HepG2 (cell line): ENCODE data around the gene ILKAP. TPM values are rescaled to one million over a fixed set of nuclear protein-coding genes. Genes with fewer than 3 reads are reported as not detected.
A peak's percentile ranks its signal among the peaks of the same experiment; 100 is the strongest.

Experiments
- BATF2 ChIP-seq: sonication (generic); formaldehyde crosslinking; IDR thresholded peaks from 2 replicates; pipeline ENCODE4 v1.8.0; 2022; ENCODE audit warnings: mild to moderate bottlenecking, missing genetic modification reagents, moderate library complexity
- HOXA5 ChIP-seq: sonication (generic); formaldehyde crosslinking; IDR thresholded peaks from 2 replicates; pipeline ENCODE4 v1.4.0; 2020; ENCODE audit warnings: missing genetic modification reagents
- LCORL ChIP-seq, 2 experiments: fragments of 450-650 bp in 1 of 2; sonication (generic) in 1 of 2; formaldehyde crosslinking in 1 of 2; IDR thresholded peaks; 2 replicates each; pipeline versions ENCODE4 v1.5.0 to v1.6.1; 2017 to 2020; ENCODE audit warnings: antibody characterized with exemption in 1 of 2, missing genetic modification reagents in 1 of 2
- NFYC ChIP-seq: IDR thresholded peaks from 2 replicates; pipeline ENCODE4 v1.6.1; 2016; ENCODE audit warnings: missing genetic modification reagents, missing compliant biosample characterization
- PRDM15 ChIP-seq: sonication (generic); formaldehyde crosslinking; IDR thresholded peaks from 2 replicates; pipeline ENCODE4 v1.4.0; 2020; ENCODE audit warnings: missing genetic modification reagents
- PRMT3 ChIP-seq: sonication (generic); formaldehyde crosslinking; IDR thresholded peaks from 2 replicates; pipeline ENCODE4 v1.8.1; 2022; ENCODE audit warnings: low read depth, mild to moderate bottlenecking, moderate library complexity, missing genetic modification reagents, borderline replicate concordance
- RXRA ChIP-seq: sonication (generic); formaldehyde crosslinking; IDR thresholded peaks from 2 replicates; pipeline ENCODE4 v1.5.1; 2020; ENCODE audit warnings: missing genetic modification reagents
- SNAPC4 ChIP-seq: sonication (generic); formaldehyde crosslinking; IDR thresholded peaks from 2 replicates; pipeline ENCODE4 v1.4.0; 2020; ENCODE audit warnings: mild to moderate bottlenecking, missing genetic modification reagents
- TSC22D2 ChIP-seq: sonication (generic); formaldehyde crosslinking; IDR thresholded peaks from 2 replicates; pipeline ENCODE4 v1.5.1; 2020; ENCODE audit warnings: missing genetic modification reagents, mild to moderate bottlenecking, borderline replicate concordance
- ZBTB37 ChIP-seq: sonication (generic); formaldehyde crosslinking; IDR thresholded peaks from 2 replicates; pipeline ENCODE4 v1.4.0; 2020; ENCODE audit warnings: mild to moderate bottlenecking, missing genetic modification reagents
- ZNF143 ChIP-seq: sonication (generic); formaldehyde crosslinking; IDR thresholded peaks from 2 replicates; pipeline ENCODE4 v1.4.0; 2020; ENCODE audit warnings: missing genetic modification reagents
- ZNF253 ChIP-seq: sonication (generic); formaldehyde crosslinking; IDR thresholded peaks from 2 replicates; pipeline ENCODE4 v1.8.0; 2022; ENCODE audit warnings: mild to moderate bottlenecking, missing genetic modification reagents, borderline replicate concordance
- ZNF749 ChIP-seq: sonication (generic); formaldehyde crosslinking; IDR thresholded peaks from 2 replicates; pipeline ENCODE4 v1.8.0; 2022; ENCODE audit warnings: mild to moderate bottlenecking, missing genetic modification reagents, moderate library complexity, borderline replicate concordance
- polyA plus RNA-seq, 8 experiments: library from polyadenylated mRNA; depleted of rRNA in 3 of 8; stranded (reverse) in 7 of 8; unstranded in 1 of 8; fragments of >200 nt; fragmentation: Illumina TruSeq in 4 of 8; extraction: Trizol in 4 of 8; gene quantifications; 2 replicates each; pipeline versions ENCODE4 v1.2.1 to v1.2.3, GENCODE V29; 2011 to 2016; ENCODE audit warnings: low read depth in 4 of 8, missing spikeins in 1 of 8, mixed read lengths in 1 of 8; ENCODE audit not compliant: insufficient read depth in 1 of 8
- total RNA-seq, 5 experiments: library from RNA; depleted of rRNA; stranded (reverse); fragments of >200 nt; fragmentation: Illumina TruSeq; extraction: Trizol; gene quantifications; 2 replicates each; pipeline ENCODE4 v1.2.3, GENCODE V29; 2016; ENCODE audit warnings: low read depth in 1 of 5

The ILKAP gene
- total and polyA plus RNA-seq, 2 of the 13 experiments (the other 11 are each of a cell fraction or from before 2014, with no cell fraction given): 29.6 to 33.1 TPM

GRCh38 chr2:238239863-238240756 lies 36.6 kb upstream of the ILKAP start, which contains the start of gene HES6 (continued):
- TF ChIP-seq BATF2 (CRISPR knock-in tag) (0 out of 2 replicates have a peak, but pooled peaks have one; percentile 13), TSC22D2 (CRISPR knock-in tag) (0 out of 2 replicates have a peak, but pooled peaks have one; percentile 72), ZNF253 (CRISPR knock-in tag) (no peak; the same call in 1 of the 2 replicates), PRDM15 (peak; percentile 56; the same call in 1 of the 2 replicates), ZNF749 (CRISPR knock-in tag) (0 out of 2 replicates have a peak, but pooled peaks have one; percentile 66), ZBTB37 (no peak), LCORL (IDR thresholded peaks at IDR 0.05) (no peak), LCORL (CRISPR knock-in tag; IDR thresholded peaks at IDR 0.05) (peak; percentile 37; the same call in 1 of the 2 replicates), RXRA (CRISPR knock-in tag) (0 out of 2 replicates have a peak, but pooled peaks have one; percentile 24), HOXA5 (CRISPR knock-in tag) (no peak; the same call in 1 of the 2 replicates), NFYC (CRISPR knock-in tag) (peak; percentile 83), ZNF143 (CRISPR knock-in tag) (no peak; the same call in 1 of the 2 replicates), PRMT3 (CRISPR knock-in tag) (no peak), SNAPC4 (CRISPR knock-in tag) (0 out of 2 replicates have a peak, but pooled peaks have one; percentile 38)
